Activated CD4-positive, alpha-beta T cell treated with anti-CD3 and anti-CD28 coated beads, Interleukin-10, Interleukin-2, amounts not matched to agents 100 ng/mL and 50 ng/mL, durations not matched to agents 16 hours and 8 hours (primary cell): ENCODE measurements around the gene KLHL13.
"Not testable (repeated sequence)": the region's sequence is repeated elsewhere in the genome, so short reads cannot be mapped to it uniquely, and the experiment has no call there.

ENCODE experiments used
- DNase-seq: peaks from one replicate; pipeline ENCODE4 v3.0.0-alpha.2; 2020

KLHL13 gene

DNA sequence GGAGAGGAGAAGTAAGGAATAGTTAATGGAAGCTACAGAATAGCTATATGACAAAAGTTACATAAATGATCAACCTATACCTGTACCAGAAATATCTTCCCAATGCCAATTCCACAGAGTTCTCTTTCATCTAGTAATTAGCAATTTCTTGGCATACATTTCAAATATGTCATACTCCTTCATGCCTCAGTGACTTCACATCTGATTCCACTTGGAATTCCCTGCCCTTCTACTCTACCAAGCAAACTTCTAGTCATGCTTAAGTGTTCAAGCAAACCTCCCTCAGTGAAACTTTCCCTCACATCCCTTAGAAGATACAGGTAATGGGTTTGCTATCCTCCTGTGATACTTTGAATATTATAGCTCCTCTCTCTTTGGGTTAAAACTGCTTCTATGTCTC is 127.1 kb downstream of the KLHL13 start:
- no peak for DNase-seq

DNA sequence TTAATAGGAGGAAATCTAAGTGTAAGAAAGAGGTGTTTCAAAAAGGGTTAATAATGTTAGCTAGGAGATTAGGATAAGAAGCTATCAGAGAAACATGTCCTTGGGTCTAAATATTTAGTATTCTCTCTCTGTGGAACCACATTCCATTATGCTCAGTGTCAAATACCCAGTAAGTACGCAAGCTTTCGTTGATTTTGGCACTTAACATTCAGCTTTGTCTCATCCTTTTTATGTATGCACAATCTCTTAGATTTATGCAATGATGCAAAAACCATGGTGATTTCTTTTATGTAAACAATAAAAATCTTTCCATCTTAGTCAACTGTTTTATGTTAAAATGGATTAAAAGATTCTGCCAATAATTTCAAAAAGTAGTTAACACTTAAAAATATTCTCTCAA is 129.2 kb downstream of the KLHL13 start:
- DNase-seq, result no peak

DNA sequence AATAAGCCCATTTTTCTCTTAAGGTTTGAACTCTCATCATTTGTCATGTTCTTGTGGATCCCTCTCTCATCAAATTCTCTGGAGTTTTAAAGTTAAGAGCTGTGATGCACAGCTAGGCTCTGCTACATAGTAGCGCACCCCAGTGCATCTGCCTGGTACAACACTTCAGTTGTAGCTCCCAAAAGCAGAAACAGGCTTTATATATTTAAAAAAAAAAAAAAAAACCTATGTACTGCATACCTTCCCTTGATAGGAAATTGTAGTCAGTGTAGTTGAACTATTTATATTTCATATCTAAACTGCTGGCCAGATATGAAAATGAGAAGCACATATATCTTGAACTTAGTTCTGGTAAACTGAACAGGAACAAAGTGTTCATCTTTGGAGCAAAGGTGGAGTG is 131.4 kb downstream of the KLHL13 start:
- DNase-seq, result no peak

DNA sequence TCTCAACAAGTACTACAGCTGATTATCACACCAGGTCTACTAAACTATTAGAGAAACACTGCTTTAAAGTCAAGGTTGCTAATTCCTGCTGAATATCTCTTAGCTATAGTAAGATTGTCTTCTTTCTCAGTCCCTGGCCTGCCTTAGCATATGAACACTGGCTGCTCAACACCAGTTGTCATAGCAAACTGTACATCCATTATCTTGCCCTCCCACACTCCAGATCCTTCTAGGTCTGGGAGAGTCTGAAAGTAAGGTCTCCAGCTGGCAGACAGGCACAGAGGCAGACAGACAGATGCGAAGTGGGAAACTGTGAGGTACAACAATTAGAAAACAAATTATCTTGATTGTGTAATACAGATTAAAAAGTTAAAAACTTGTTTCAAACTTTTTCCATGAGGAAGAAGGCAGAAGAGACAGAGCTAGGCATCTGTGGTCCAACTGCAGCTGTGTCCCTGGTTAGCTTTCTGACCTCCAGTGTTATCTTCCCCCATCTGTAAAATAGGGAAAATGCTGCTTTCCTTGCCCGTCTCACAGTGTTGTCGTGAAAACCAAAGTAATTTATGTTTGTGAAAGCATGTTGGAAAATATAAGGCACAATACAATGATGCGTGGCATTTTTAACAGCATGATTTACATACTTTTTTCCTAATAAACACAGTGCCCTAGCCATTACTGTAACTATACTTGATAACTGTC is 133.8 kb downstream of the KLHL13 start:
- DNase-seq, result no peak

DNA sequence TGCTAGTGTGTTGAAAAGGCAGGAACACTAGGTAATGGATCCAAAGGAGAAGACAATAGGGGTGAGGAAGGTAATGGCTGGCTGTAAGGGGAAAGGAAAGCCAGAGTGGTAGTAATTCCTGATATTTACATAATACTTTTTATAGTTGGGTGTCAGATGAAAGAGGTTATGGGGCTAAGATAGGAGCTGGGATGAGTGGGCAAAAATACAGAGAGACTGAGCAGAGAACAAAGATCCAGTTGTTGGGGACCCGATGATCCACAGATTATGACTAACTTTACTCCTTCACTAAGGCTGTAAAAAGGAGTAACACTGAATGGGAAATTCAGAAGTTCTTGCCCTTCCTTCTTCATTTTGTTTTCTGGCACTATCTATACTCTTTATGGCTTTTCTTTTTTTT is 138.2 kb downstream of the KLHL13 start:
- DNase-seq, result no peak

DNA sequence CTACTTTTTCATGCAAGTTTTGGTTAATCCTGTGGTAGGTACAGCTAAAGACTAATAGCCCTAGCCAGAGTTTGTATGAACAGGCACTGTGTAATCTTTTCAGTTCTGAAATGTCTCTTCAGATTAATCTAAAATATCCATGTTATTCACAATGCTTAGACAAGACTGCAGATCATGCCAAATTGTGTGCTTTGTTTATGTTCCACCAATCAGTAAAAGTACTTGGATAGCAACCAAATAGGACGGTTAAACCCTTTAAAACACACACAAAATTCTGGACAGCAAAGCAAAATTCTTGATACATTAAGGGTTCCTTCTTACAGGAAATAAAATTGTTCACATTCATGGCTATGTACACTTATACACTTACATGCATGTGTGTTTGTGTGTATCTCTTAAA is 139.1 kb downstream of the KLHL13 start:
- DNase-seq, result no peak

DNA sequence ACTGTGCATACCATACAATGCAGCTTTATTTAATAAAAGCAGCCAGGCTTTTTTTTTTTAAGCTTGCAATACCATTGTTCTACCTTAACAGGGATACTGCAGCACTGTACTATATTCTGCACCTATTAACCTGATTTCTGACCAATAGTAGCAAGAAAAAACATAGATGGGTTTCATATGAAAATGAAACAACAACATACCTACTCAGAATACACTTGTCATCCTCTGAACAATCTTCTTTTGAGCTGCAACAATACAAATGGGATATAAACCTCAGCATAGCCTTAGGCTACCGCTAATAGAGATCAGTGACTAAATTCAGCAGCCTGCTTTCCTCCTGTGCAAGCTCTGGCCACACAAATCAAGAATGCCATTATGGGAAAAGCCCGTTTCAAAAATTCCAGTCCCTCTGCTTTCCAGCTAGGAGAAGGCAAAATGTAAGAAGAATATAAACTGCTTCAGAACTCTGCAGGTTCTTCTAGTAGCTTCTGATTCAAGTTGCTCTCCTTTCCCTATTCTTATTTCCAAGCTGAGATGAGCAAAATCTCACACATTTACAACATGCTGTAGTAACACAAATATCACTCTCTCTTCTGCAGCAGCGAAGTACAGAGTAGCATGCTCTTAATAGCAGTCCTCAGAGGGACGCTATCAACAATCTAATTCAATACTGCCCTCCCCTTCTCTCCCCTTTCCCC is 143.4 kb downstream of the KLHL13 start:
- DNase-seq, result no peak

DNA sequence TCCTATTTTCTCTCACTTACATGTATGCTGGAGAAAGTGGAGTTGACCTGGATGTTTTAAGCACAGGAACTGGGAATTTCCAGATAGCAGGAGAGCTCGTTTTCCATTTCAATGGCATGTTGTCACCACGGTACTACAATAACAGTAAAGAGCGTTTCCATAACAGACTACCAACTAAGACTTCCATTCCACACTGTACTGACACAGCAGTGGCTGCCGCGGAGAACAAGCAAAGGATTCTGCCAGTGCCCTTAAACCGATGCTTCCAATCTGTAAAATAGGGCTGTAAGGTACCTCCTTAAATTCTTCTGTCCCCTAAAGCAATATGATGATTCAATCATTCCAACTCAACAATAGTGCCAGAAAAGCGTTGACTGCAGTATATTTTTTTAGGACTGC is 143.9 kb downstream of the KLHL13 start:
- no peak for DNase-seq

DNA sequence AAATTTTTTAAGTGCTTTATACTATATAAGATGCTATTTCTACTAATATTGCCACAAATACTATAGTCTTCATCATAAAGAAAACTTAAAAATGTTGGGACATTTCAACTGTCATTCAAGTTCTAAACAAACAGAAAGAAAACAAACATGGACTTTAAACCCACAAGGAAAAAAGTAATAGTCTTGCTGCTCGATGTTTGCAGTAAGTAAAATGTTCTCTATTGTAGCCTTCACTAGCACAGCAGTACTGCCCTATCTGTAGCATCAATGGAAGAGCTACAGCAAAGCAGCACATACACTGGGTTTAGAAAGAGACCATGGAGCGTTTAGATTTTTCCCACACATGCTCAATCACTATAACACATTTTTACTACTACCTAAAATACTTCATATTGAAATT is 146.8 kb downstream of the KLHL13 start:
- no peak for DNase-seq

DNA sequence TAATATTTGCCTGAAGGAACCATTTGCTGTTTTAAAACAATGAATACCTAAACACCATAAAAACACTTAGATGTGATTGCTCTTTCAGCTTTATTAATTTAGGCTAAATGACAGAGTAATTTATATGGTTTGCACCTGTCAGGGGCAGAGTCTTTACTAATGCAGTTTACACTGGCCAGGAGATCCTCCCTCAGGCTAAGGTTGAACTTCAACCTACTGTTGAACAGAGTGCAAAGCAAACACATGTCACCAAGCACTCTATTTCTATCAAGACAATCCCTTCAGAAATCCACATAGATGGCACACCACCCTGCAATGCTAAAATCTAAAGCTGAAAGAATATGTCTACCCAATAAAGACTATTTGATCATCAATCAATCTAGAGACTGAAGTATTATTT is 147.3 kb downstream of the KLHL13 start:
- DNase-seq, result no peak

DNA sequence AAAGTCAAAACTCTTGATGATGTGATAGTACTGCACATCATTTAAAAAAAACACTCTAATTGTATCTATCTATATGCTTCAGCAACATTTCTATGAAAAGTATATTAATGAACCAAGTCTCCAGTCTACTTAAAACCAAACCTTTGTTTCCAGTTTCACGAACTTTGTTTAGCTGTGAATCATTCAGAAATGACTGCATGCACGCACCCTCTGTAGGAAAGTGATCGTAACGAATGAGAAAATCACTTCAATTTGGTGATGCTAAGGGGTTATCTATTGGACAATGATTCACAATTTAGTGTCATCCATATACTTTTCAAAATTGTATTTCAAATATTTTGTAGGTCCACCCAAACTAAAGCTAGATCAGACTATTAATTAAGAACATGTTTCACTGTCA is 157.6 kb downstream of the KLHL13 start:
- DNase-seq, result no peak

DNA sequence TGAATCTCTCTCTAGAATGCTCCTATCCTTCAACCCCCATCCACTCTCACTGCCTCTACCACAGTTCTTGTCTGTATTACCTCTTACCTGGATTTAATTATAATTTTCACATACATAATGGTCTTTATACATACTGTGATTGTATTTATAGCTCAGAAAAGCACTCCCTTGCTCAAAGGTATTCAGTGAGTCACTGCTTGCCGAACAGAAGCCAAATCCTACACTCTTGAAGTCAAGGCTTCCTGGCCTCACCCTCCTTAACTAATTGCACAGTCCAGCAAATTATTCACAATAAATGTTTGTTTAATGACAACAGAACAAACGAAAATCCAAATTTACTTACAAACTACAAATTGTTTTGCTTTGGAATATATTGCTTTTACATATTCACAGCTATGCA is 159.5 kb downstream of the KLHL13 start:
- no peak for DNase-seq

DNA sequence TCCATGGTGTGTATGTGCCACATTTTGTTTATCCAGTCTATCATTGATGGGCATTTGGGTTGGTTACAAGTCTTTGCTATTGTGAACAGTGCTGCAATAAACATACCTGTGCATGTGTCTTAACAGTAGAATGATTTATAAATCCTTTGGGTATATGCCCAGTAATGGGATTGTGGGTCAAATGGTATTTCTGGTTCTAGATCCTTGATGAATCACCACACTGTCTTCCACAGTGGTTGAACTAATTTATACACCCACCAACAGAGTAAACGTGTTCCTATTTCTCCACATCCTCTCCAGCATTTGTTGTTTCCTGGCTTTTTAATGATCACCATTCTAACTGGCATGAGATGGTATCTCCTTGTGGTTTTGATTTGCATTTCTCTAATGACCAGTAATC is 177.3 kb downstream of the KLHL13 start:
- DNase-seq, result not testable (repeated sequence)

DNA sequence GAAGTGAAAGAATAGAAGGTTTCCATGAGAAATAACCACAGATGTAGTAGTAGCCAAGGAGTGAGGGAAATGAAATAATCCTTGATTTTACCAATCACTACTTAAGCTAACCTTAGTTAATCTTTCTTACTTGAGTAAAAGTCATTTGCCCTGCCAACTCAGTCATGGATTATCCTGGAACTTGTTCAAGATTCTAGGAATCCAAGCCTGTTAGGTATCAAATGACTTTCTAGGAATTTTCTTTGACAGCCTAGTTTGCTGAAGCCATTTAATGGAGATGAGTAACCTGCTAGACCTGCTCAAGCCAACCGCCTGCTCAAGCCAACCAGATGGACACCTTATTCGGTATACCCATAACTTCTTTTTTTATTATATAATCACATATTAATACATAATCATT is 180.5 kb downstream of the KLHL13 start:
- DNase-seq, result no peak

DNA sequence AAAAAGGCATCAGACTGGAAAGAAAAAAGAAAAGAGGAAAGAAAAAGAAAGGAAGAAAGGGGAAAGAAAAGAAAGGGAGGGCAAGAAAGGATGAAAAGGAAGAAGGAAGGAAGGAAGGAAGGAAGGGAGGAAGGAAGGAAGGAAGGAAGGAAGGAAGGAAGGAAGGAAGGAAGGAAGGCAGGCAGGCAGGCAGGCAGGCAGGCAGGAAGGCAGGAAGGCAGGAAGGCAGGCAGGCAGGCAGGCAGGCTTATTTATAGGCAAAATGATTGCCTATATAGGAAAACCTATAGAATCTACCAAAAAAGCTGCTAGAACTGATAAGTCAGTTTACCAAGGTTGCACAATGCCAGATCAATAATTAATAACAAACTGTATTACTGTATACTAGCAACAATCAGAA is 186.5 kb downstream of the KLHL13 start:
- not testable (repeated sequence) for DNase-seq

DNA sequence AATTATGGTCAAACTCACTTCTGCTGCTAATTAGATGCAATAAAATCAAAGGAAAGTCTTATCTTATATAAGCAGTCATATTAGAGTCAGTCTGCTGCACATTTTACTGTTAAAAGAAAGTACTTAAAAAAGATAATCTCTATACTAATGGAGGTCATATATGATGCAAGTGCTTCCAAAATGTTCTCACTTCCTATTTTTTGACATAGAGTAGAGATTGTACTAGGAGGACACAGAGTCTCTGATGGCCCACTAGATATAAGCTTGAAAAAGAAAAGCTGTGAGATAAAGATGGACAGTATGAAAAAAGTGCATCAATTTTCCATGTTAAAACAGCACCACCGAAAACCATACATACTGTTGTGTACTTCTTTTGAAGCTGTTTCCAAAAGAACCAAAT is 196.9 kb downstream of the KLHL13 start:
- no peak for DNase-seq

DNA sequence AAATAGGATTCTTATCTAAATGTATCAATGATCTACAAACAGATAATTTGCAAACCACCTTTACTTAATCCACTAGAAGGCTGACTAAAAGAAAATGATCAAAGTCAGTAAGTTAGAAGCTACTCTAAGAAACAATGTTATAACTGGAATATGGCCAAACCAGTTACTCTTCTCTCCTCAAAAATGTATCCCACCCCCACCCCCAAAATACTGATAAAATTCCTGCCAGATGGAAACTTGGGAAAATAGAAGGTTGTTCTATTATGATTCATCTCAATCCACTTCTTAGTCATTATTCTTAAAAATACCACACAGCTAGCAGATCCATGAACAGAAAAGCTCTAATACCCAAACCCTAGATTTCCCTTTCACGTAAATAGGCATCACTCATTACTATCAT is 206.4 kb downstream of the KLHL13 start:
- no peak for DNase-seq

DNA sequence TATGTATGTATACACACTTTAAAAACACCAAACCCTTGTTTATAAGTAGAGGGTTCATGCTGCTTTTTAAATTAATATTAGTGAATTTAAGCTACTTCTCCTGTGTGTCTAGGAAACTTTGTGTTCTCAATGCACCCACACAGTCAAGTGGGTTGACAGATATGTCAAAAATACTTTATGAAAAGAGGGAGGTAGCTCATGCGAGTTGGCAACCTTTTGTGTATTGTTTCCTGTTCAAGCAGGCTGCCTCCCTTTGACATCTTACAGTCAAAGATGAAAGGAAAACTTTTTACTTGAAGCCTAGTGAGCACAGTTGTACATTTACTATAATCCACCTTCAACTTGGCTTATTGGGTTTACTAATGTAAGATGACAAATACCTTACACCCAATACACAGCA is 218.4 kb downstream of the KLHL13 start:
- DNase-seq, result no peak

DNA sequence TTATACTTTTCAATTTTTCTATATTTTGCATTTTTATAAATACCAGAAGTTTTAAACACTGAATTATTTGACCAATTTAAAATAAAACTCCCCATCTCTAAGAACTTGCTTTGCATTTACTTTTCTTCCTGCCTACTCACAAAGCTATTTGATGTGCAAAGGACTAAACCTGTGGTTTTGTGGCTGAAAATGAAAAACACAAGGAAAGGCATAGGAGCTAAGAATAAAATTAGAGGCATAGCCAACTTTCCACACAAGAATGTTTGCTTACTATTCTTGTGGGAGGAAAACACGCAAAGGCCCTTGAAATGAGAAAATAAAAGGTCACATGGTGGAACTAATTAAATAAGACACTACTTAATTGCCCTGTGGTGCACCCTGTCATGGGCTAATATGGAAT is 221.2 kb downstream of the KLHL13 start:
- DNase-seq, result no peak

DNA sequence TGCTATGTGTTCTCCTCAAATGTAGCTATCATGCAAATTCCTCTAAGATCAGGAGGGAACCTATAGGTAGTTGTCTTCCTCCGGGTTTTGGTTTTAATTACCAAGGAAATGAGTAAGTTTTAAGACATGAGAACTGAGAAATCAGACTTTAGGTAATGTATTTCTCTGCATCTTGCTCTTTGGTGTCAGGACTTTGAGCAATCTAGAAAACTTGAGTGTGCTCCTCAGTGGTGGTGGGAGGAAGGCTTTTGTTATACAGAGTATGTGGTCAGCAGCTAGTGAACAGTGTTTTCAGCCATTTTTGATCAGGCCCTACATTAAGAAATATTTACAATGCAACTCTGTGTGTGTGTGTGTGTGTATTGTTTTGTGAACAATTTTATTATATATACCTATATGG is 224.1 kb downstream of the KLHL13 start:
- no peak for DNase-seq

DNA sequence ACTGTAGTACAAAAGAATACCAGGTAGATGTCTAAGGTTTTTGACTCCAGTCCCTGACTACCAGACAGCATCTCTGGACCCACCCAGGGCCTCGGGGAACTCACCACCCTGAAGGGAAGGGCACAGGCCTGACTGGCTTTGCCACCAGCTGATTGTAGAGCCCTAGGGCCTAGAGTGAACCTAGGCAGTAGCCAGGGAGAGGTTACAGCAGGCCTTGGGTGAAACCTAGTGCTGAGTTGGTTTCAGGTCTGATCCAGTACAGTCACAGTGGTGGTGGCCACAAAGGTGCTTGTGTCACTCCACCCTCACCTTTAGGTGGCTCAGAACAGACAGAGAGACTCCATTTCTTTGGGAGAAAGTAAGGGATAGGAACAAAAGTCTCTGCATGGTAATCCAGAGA is 244.8 kb downstream of the KLHL13 start:
- no peak for DNase-seq

DNA sequence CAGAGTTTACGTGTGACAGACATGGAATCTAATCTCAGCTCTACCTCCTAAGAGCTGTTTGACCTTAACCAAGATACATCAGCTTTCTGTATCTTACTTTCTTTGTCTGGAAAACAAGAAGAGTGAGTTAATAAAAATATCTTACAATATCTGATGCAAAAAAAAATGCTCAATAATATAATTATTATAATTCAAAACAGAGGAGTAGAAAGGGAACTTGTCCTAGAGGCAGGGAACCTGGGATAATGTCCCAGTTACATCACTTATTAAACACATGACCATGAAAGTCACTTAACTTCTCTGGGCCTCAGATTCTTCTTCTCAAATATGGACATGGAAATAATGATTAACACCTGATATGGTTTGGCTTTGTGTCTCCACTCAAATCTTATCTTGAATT is 256.1 kb downstream of the KLHL13 start:
- no peak for DNase-seq

DNA sequence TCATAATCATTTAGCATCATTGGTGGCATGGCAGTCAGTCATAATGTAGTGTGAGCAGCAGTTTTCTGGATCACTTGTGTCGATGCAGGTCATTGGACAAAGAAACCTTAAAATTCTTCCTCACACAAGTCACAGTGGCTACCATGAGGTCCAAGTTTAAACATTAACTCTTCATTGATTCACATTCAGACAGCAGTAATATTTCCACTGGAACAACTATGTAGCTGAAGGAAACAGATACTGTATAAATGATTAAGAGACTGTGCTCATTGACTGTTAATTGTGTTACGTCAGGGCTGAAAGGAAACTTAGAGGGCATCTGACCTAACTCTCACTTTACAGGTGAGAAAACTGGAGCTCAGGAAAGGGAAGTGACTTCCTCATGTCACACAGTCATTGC is 261.8 kb downstream of the KLHL13 start:
- no peak for DNase-seq

DNA sequence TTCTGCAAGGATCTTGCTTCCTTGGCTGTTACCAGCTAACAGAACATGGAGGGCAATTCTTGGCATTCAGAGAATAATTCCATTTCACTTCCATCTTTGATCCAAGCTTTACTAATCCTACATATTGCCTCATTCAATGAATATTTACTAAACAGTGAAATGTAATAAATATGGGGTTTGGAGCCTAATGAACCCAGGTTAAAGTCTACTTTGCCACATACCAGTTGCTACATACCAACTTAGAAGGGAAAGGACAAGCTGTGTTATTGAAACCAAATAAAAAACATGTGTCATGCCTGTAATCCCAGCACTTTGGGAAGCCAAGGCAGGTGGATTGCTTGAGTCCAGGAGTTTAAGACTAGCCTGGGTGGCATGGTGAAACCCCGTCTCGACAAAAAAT is 265.6 kb downstream of the KLHL13 start:
- no peak for DNase-seq
